SK-MEL-5 (cell line): ENCODE results near the gene BICRAL. TPM values are rescaled to one million over a fixed set of nuclear protein-coding genes. Genes with fewer than 3 reads are reported as not detected.
"Not testable (repeated sequence)": the region's sequence is repeated elsewhere in the genome, so short reads cannot be mapped to it uniquely, and the experiment has no call there.

Experiments used
- DNase-seq: peaks from one replicate; pipeline ENCODE4 v3.0.0-alpha.2; 2016; ENCODE audit warnings: low read depth, low spot score
- in situ Hi-C: cut with HindIII; loops from 2 replicates; pipeline ENCODE4 v1.10.0; 2016; ENCODE audit warnings: low sequenced_read_pairs, high pct_unique_total_duplicates, low pct_unique_long_range_greater_than_20kb
- total RNA-seq: library from RNA; depleted of rRNA; stranded (reverse); fragments of >200 nt; shearing (Covaris generic); gene quantifications from 2 replicates; pipeline ENCODE4 v1.2.3, GENCODE V29; 2014

BICRAL gene
- total RNA-seq, 1 experiment from 2014 or later = 5.2 TPM

- in situ Hi-C loops = no loop called here
- DNase-seq = no peak
These were observed 3.1 kb downstream of the BICRAL start for GRCh38 chr6:42784717-42785498.

- no peak for DNase-seq
- in situ Hi-C loops = no loop called here
These were observed 4.7 kb downstream of the BICRAL start for GRCh38 chr6:42786525-42786985.

GRCh38 chr6:42787063-42787472 lies 5.2 kb downstream of the BICRAL start:
- in situ Hi-C loops = no loop called here
- DNase-seq = no peak

- no peak for DNase-seq
- in situ Hi-C loops = no loop called here
These were observed 6.8 kb downstream of the BICRAL start for GRCh38 chr6:42788671-42789070.

- in situ Hi-C loops = no loop called here
- DNase-seq = no peak
These were observed 8.8 kb downstream of the BICRAL start for GRCh38 chr6:42790549-42791181.

GRCh38 chr6:42791706-42792320 lies 10.0 kb downstream of the BICRAL start:
- in situ Hi-C loops = no loop called here
- DNase-seq = no peak

GRCh38 chr6:42795651-42796050 lies 13.8 kb downstream of the BICRAL start:
- in situ Hi-C loops = no loop called here
- no peak for DNase-seq

- in situ Hi-C loops = no loop called here
- no peak for DNase-seq
These were observed 14.3 kb downstream of the BICRAL start for GRCh38 chr6:42796171-42796570.

GRCh38 chr6:42797696-42798095 lies 15.8 kb downstream of the BICRAL start:
- not testable (repeated sequence) for DNase-seq

GRCh38 chr6:42805297-42805861 lies 23.5 kb downstream of the BICRAL start:
- DNase-seq = no peak
- in situ Hi-C loops = no loop called here

More at GRCh38 chr6:42797696-42798095, 15.8 kb downstream of the BICRAL start:
- in situ Hi-C loops = not testable (repeated sequence)

- in situ Hi-C loops, DNase-seq: not testable (repeated sequence)
These were observed 24.5 kb downstream of the BICRAL start for GRCh38 chr6:42806359-42806758.

GRCh38 chr6:42808492-42809483 lies 26.9 kb downstream of the BICRAL start:
- in situ Hi-C loops = no loop called here
- no peak for DNase-seq

GRCh38 chr6:42813074-42813645 lies 31.3 kb downstream of the BICRAL start:
- in situ Hi-C loops = no loop called here
- DNase-seq = no peak

- no peak for DNase-seq
- in situ Hi-C loops = no loop called here
These were observed 32.1 kb downstream of the BICRAL start for GRCh38 chr6:42813906-42814444.

- DNase-seq, in situ Hi-C loops: not testable (repeated sequence)
These were observed 33.9 kb downstream of the BICRAL start for GRCh38 chr6:42815726-42816125.

GRCh38 chr6:42817907-42818306 lies 36.1 kb downstream of the BICRAL start:
- in situ Hi-C loops = no loop called here
- DNase-seq = no peak

GRCh38 chr6:42818416-42818815 lies 36.6 kb downstream of the BICRAL start:
- no peak for DNase-seq
- in situ Hi-C loops = no loop called here
